ENCODE results near the gene HBS1L.

HBS1L gene

GRCh38 chr6:134948142-134948541 is 106.5 kb downstream of the HBS1L start:
- H3K4me2 ChIP-seq (ENCODE audit: low read depth, low read length, poor library complexity, severe bottlenecking), result no peak overlapping the region
- H2AFZ ChIP-seq (ENCODE audit: low read depth, low read length, severe bottlenecking), result no peak overlapping the region
- no peaks in the 10 kb centered on the region for H3K9me3 ChIP-seq (ENCODE audit: insufficient read depth, low read length)
- H3K27ac ChIP-seq (ENCODE audit: low read depth, low read length), result no peak overlapping the region
- no peaks in the 10 kb centered on the region for H4K20me1 ChIP-seq (ENCODE audit: low read depth, low read length)
- no peak overlapping the region for H3K4me3 ChIP-seq (ENCODE audit: insufficient read depth, low read length, poor library complexity, severe bottlenecking)
- H3K9ac ChIP-seq (ENCODE audit: low read length), result no peak overlapping the region
- no peaks in the 10 kb centered on the region for H3F3A ChIP-seq (ENCODE audit: insufficient read depth)
- H3K27me3 ChIP-seq (ENCODE audit: low read length), result no peaks in the 10 kb centered on the region
- H3K79me2 ChIP-seq (ENCODE audit: insufficient read depth, low read length), result no peaks in the 10 kb centered on the region
- H3K36me3 ChIP-seq (ENCODE audit: low read length), result no peaks in the 10 kb centered on the region
- no peaks in the 10 kb centered on the region for H3K9me2 ChIP-seq (replicated peaks; ENCODE audit: insufficient read depth, low read length)
- TF ChIP-seq CTCF (IDR thresholded peaks at IDR 0.05; ENCODE audit: insufficient read depth, low read length, poor library complexity, severe bottlenecking), result no peak
- no peak for TF ChIP-seq EZH2phosphoT487 (conservative IDR thresholded peaks at IDR 0.05; ENCODE audit: low read length)

GRCh38 chr6:134945045-134945444 is 109.6 kb downstream of the HBS1L start:
- Histone ChIP-seq H3K9ac (ENCODE audit: low read length) (no peak overlapping the region), H3K27ac (ENCODE audit: low read depth, low read length) (no peak overlapping the region), H3K4me3 (ENCODE audit: insufficient read depth, low read length, poor library complexity, severe bottlenecking) (no peak overlapping the region), H3K4me2 (ENCODE audit: low read depth, low read length, poor library complexity, severe bottlenecking) (no peak overlapping the region), H3K36me3 (ENCODE audit: low read length) (no peaks in the 10 kb centered on the region), H4K20me1 (ENCODE audit: low read depth, low read length) (no peaks in the 10 kb centered on the region), H2AFZ (ENCODE audit: low read depth, low read length, severe bottlenecking) (no peak overlapping the region), H3K9me3 (ENCODE audit: insufficient read depth, low read length) (no peaks in the 10 kb centered on the region), H3F3A (ENCODE audit: insufficient read depth) (no peaks in the 10 kb centered on the region), H3K79me2 (ENCODE audit: insufficient read depth, low read length) (no peaks in the 10 kb centered on the region), H3K27me3 (ENCODE audit: low read length) (no peaks in the 10 kb centered on the region), H3K9me2 (replicated peaks; ENCODE audit: insufficient read depth, low read length) (no peaks in the 10 kb centered on the region)
- TF ChIP-seq EZH2phosphoT487 (conservative IDR thresholded peaks at IDR 0.05; ENCODE audit: low read length) (no peak), CTCF (IDR thresholded peaks at IDR 0.05; ENCODE audit: insufficient read depth, low read length, poor library complexity, severe bottlenecking) (no peak)

GRCh38 chr6:134943522-134944111 is 111.0 kb downstream of the HBS1L start:
- Histone ChIP-seq H3K79me2 (ENCODE audit: insufficient read depth, low read length) (no peaks in the 10 kb centered on the region), H3K9me3 (ENCODE audit: insufficient read depth, low read length) (no peaks in the 10 kb centered on the region), H3K27me3 (ENCODE audit: low read length) (no peaks in the 10 kb centered on the region), H3F3A (ENCODE audit: insufficient read depth) (no peaks in the 10 kb centered on the region), H3K9me2 (replicated peaks; ENCODE audit: insufficient read depth, low read length) (no peaks in the 10 kb centered on the region), H3K9ac (ENCODE audit: low read length) (no peak overlapping the region), H4K20me1 (ENCODE audit: low read depth, low read length) (no peaks in the 10 kb centered on the region), H3K4me2 (ENCODE audit: low read depth, low read length, poor library complexity, severe bottlenecking) (no peak overlapping the region), H3K4me3 (ENCODE audit: insufficient read depth, low read length, poor library complexity, severe bottlenecking) (no peak overlapping the region), H2AFZ (ENCODE audit: low read depth, low read length, severe bottlenecking) (no peak overlapping the region), H3K36me3 (ENCODE audit: low read length) (no peaks in the 10 kb centered on the region), H3K27ac (ENCODE audit: low read depth, low read length) (no peak overlapping the region)
- TF ChIP-seq EZH2phosphoT487 (conservative IDR thresholded peaks at IDR 0.05; ENCODE audit: low read length), result no peak
- no peak for TF ChIP-seq CTCF (IDR thresholded peaks at IDR 0.05; ENCODE audit: insufficient read depth, low read length, poor library complexity, severe bottlenecking)

Data from SU-DHL-6 (cell line).